GM18520 (cell line): Measurements from ENCODE around the gene RBMS1.
"Not testable (repeated sequence)": the region's sequence is repeated elsewhere in the genome, so short reads cannot be mapped to it uniquely, and the experiment has no call there.

Source experiments
- ATAC-seq: cut with Tn5 transposase; IDR thresholded peaks from one replicate; pipeline ENCODE4 v1.9.1; 2021; ENCODE audit not compliant: unreplicated experiment

Gene RBMS1

DNA sequence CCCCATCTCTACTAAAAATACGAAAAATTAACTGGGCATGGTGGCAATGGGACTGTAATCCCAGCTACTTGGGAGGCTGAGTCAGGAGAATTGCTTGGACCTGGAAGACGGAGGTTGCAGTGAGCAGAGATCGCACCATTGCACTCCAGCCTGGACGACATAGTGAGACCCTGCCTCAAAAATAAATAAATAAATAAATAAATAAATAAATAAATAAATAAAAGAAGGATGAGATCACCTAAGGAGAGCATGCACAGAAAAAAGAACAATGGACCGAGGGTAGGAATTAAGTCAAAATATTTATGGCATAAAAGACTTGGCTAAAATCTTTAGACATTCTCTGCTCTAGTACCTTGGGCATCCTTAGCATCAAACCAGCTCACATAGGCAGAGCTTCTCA is 8.9 kb upstream of the RBMS1 start:
- no peak for ATAC-seq

- no peak for ATAC-seq
Measured at GRCh38 chr2:160501370-160501769, 7.8 kb upstream of the RBMS1 start.

GRCh38 chr2:160499865-160500264 is 6.3 kb upstream of the RBMS1 start:
- no peak for ATAC-seq

DNA sequence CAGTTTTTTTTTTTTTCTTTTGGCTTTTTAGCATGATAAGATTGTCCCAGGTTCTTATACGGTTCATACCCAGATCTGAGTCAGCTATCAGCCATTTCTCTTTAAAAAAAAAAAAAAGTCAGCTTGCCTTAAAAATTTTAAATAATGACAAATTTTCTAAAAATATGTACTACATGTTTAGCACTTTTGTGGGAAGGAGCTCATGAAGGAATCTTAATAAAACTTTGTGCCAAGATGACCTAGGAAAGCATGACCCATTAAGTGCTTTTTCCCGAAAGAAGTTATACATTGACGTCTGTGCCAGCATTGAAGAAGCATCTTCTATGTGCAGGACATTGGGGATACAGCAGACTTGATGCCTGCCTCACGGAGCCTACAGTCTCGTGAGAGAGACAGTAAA is 4.5 kb upstream of the RBMS1 start:
- ATAC-seq, result no peak

GRCh38 chr2:160494201-160494644 is 616 bp upstream of the RBMS1 start:
- no peak for ATAC-seq

- ATAC-seq, result no peak
Measured at GRCh38 chr2:160492401-160493226, 993 bp downstream of the RBMS1 start.

DNA sequence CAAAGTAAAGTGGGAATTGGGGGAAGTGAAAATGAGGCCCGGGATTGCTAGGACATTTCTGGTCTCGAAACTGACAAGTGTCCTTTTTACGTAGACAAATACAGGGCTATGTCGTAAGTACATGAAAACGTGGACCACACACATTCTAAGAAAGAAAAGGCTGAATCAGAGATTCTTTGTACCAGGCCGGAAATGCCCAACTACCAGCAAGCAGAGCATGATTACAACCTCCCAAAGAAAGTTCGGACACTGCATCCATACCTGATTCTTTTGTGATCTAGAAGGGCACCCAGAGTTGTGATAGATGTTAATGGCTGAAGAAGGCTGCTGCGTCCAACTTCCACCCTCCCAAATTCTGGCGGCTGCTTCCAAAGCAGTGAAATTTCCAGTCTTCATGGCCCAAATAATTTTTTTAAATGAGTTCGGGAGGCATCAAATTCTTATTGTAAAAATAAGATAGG is 1.7 kb downstream of the RBMS1 start:
- ATAC-seq, result no peak

DNA sequence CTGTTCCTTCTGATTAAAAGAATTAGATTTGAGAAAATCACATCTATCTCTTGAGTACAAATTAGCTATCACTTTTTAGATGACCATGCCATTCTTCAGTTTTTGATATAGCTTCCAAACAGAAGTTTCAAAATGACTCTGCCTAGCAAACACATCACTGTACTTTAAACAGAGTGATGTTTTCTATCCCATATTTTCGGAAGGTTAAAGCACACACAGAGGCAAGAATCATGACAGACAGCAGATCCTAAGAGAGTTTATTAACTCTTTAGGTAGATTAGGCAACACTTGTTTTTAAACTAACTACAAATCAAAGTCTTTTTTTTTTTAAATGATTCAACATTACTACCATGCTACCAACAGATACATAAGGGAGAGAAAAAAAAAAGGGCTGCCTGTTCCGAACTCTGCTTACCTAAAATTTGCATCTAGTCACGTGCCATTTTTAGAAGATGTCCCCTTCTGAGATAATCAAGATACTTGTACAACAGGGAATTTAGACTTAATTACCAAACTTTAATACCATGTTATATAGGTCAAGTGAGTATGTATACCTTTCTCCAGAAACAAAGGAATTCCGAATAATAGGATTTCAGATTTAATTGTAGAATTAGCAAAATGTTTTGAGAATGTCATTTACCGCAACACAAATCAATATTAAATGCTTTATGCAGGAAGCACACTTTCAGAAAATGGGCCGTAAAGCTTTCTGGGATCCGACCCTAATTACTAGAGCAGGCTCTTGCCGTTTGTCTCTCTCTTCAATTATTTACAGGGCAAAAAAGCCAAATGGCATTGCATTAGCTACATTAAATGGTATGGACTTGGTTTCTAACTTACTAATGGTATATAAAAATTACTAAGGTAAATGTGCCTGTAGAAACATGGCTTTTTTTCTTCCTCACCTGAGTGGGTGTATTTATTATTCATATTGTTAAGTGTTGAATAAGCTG is 2.6 kb downstream of the RBMS1 start:
- ATAC-seq, result no peak

DNA sequence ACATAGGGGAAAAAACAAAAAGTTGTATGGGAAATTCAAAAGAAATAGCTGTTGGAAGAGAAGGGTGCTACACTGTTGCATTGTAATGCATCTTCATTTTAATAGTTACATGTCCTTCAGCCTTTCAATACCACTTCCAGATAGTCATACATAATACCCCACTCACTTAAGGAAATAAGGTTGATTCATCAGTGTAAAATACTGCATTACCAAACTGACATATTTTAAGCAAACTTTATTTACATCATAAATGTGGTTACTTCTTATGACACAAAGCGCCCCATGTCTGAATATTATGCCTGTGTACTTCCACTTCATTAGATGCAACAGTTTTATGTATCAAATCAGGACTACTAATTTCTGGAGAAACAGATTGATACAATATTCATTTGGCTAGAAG is 4.5 kb downstream of the RBMS1 start:
- no peak for ATAC-seq

DNA sequence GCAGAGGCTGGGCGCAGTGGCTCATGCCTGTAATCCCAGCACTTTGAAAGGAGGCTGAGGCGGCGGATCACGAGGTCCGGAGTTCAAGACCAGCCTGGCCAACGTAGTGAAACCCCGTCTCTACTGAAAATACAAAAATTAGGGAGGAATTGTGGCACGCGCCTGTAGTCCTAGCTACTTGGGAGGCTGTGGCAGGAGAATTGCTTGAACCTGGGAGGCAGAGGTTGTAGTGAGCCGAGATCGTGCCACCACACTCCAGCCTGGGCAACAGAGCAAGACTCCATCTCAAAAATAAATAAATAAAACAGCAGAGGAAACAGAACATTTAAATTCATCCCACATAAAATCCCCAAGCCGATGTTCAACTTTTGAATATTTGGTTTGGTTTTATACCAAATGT is 5.3 kb downstream of the RBMS1 start:
- not testable (repeated sequence) for ATAC-seq

DNA sequence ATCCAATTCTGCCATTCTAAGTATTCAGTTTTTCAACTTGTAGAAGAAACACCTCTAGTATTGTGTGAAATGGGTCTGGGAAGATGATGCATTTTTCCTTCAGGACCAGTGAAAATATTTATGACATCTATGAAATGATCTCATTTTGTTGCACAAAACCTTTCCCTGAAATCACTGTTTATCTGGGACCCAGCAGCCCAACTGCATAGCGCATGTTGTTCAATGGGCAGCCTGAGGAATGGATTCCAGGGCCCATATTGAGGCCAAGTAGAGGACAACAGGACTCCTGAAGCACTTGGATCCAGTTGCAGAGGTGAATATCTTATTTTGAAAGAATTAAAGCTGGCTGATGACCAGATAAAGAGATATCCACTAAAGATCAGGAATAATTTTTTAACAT is 7.3 kb downstream of the RBMS1 start:
- no peak for ATAC-seq

GRCh38 chr2:160484859-160485520 is 8.6 kb downstream of the RBMS1 start:
- ATAC-seq, result no peak

DNA sequence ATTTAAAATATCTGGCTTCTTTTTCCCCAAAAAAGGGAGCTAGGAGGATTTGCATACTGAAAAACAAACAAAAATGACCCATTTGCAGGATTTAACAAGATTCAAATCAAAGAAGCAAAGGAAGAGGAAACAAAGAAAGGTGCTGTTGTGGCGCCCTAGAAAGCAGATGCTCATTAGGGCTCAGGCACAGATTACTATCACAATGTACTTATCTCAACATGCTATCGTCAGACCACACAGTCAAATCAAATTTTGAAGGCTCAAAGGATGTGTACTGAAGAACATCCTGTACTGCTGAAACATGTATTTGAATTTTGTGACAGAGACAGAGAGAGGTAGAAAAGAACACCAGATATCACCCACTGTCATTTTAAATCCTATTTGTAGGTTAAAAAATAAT is 10.9 kb downstream of the RBMS1 start:
- no peak for ATAC-seq

DNA sequence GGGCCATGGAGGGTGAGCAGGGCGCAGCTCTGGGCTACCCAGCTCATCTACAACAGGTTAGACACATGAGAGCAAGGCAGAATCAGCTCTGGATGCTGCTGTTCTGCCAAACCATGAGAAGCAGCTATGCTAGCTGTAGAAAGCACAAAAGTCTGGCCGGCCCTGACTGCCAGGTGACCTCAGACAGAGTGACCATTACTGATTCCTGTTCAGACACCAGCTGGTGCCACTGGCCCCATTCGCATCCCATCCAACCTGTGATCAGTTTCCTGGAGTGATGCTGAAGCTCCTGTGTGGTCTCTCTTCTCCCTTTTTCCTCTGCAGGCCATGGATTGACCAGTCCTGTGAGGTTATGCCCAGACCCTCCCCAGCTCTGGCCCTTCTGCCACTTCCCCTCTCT is 14.3 kb downstream of the RBMS1 start:
- ATAC-seq, result no peak

DNA sequence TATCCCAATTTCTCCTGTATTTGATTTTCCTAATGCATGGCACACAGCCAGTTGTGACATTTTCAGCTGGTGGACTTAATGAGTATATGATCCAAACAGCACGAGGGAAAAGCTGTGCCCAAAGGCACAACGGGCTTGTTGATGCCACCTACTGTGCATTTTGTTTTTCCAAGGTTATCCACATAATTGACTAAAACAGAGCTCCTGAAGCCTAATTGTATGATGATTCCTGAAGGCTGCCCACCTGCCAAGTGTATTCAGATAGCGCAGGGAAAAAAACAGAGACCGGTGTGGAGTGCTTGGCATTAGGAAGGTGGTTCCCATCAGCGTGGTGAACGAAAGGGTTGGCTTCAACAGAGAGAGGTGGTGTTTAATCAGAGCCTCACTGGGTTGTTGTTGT is 14.9 kb downstream of the RBMS1 start:
- no peak for ATAC-seq

DNA sequence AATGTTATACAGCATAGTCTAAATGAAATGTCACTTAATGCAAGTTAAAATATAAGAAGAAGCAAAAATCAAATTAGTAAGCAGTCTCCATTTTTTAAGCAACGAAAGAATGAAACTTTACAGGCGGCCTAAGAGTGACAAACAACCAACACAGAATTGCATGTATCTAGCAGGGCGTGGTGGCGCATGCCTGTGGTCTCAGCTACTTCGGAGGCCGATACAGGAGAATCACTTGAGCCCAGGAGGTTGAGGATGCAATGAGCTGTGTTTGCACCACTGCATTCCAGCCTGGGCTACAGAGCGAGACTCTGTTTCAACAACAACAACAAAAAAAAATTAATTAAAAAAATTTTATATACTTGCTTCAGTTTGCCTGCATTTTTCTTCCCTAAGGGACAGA is 16.6 kb downstream of the RBMS1 start:
- no peak for ATAC-seq

DNA sequence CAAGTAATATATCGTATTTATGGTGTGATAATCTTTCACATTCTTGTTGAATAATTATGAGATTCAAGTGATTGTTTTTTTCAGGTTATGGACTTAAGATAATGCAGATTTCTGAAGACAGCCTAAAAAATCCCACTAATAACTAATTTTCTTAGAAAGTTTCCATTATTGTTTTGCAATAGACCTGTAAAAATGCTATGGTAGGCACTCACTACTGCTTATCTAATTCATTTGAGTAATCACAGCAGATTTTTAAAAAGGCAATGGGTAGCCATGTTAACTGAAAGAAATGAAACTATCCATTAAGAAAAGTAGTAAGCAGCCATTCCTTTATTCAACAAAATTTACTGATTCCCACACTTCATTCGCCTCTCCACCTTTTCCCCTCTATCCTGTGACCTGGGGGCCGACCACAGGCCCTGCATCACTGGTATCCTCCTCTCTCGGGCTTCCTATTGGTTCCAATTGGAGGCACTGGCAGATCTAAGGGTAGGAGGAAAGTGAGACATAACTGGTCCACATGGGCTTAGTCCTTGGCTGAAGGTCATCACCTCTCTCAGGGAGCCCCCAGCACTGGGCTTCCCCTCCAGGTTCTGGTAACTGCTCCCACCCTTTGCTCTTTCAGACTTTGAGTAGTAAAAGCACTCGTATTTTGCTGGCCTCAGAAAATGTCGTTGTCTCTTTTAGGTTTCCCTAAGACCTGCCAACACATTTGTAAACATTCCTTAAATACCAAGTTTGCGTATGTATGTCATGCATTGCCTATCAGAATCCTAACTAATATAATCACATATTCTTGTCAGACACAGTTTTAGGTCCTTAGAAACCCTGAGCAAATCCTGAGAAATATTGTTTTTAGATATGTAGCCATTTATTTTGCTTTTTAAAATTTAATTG is 18.5 kb downstream of the RBMS1 start:
- ATAC-seq, result no peak

GRCh38 chr2:160474319-160474645 is 19.3 kb downstream of the RBMS1 start:
- no peak for ATAC-seq

DNA sequence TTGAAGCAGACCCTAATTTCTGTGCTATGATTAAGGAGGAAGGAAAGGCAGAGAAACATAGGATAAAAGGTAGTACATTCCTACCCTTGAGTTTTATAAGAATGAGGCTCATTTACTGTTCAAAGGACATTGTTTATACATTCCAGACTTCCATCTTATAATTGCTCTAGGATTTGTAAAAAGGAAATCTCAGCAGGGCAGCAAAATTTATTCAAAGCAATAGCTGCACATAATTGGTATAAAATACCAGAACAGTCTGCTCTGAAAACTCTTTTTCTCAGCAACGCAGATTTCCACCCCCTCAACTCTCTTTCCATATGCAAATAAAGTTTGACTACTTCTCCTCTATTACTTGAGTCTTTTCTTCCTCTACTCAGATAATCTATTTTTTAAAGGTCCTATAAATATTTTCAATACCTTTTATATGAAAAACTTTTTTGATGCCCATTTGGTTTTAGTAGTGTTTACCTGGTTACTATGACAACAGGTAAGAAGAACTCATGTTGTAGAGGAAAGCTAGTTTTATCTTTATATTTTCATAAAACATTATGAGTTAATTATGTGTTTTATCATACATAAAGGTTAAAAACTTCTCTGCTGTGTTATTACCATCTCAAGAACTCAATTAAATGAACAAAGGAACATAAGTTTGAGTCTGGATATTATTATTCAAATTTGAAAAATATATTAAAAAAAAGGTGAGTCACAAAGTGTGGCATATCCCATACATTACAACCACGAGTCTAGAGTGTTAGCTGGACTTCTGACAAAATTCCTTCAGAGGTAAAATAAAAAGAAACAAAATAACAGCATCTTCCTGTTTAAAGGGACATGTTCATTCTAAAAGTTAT is 19.9 kb downstream of the RBMS1 start:
- ATAC-seq, result no peak

- no peak for ATAC-seq
Measured at GRCh38 chr2:160472839-160473251, 20.8 kb downstream of the RBMS1 start.
